ENCODE measurements around the gene PATZ1. TPM values are rescaled to one million over a fixed set of nuclear protein-coding genes. Genes with fewer than 3 reads are reported as not detected.

PATZ1 gene
- total and polyA plus RNA-seq, 2 of the 8 experiments (the other 6 are each of a cell fraction or from before 2014, with no cell fraction given) = 62.1 to 70.9 TPM

DNA sequence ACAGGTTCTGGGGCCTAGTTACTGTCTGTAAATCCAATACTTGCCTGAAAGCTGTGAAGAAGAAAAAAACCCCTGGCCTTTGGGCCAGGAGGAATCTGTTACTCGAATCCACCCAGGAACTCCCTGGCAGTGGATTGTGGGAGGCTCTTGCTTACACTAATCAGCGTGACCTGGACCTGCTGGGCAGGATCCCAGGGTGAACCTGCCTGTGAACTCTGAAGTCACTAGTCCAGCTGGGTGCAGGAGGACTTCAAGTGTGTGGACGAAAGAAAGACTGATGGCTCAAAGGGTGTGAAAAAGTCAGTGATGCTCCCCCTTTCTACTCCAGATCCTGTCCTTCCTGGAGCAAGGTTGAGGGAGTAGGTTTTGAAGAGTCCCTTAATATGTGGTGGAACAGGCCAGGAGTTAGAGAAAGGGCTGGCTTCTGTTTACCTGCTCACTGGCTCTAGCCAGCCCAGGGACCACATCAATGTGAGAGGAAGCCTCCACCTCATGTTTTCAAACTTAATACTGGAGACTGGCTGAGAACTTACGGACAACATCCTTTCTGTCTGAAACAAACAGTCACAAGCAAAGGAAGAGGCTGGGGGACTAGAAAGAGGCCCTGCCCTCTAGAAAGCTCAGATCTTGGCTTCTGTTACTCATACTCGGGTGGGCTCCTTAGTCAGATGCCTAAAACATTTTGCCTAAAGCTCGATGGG lies 67.4 kb downstream of the PATZ1 start:
- Histone ChIP-seq H2BK120ac (replicated peaks; ENCODE audit: low read depth, low read length) (no peak overlapping the region), H4K91ac (replicated peaks; ENCODE audit: insufficient read length, low read length) (no peak overlapping the region), H3K36me3 (ENCODE audit: control insufficient read depth in 2 of 4, insufficient read depth in 4 of 4, low read length in 3 of 4) (peaks cover 11 to 35% (median 21%) of the 10 kb centered on the region in 4 experiments), H3K27me3 (replicated peaks in 1 of 4; ENCODE audit: control insufficient read depth in 3 of 4, extremely low read depth in 1 of 4, insufficient read depth in 3 of 4, low read length in 3 of 4) (no peaks in the 10 kb centered on the region), H3K23ac (ENCODE audit: insufficient read length) (no peak overlapping the region), H3K9ac (replicated peaks in 1 of 4; ENCODE audit: extremely low read depth in 1 of 4, low read depth in 3 of 4, low read length in 3 of 4) (no peak overlapping the region), H3K27ac (ENCODE audit: low read depth, low read length) (no peak overlapping the region), H3K9me3 (ENCODE audit: insufficient read depth in 2 of 2, low read depth in 1 of 2, low read length in 1 of 2) (no peaks in the 10 kb centered on the region), H4K20me1 (replicated peaks in 1 of 2; ENCODE audit: control insufficient read depth in 1 of 2, insufficient read depth in 2 of 2, low read length in 2 of 2) (peaks cover 2% of the 10 kb centered on the region in 2 experiments), H2BK20ac (ENCODE audit: low read length) (no peak overlapping the region), H2AK5ac (ENCODE audit: low read depth, low read length) (no peak overlapping the region), H3K79me2 (ENCODE audit: control insufficient read depth in 1 of 2, insufficient read depth in 2 of 2, low read length in 2 of 2) (no peaks in the 10 kb centered on the region), H3K79me1 (ENCODE audit: low read depth, low read length) (no peaks in the 10 kb centered on the region), H3K23me2 (ENCODE audit: low read depth, low read length) (no peaks in the 10 kb centered on the region), H2BK5ac (ENCODE audit: low read depth, low read length) (no peak overlapping the region), H3K14ac (ENCODE audit: insufficient read length) (no peak overlapping the region), H2BK12ac (ENCODE audit: low read depth, low read length) (no peak overlapping the region), H3K4me1 (replicated peaks in 1 of 4; ENCODE audit: control insufficient read depth in 3 of 4, insufficient read depth in 4 of 4, low read length in 3 of 4) (no peaks in the 10 kb centered on the region), H2BK15ac (ENCODE audit: low read length) (no peak overlapping the region), H4K8ac (ENCODE audit: extremely low read depth, insufficient read depth, low read length) (no peak overlapping the region), H2AFZ (ENCODE audit: low read length) (no peak overlapping the region), H3K4me2 (ENCODE audit: insufficient read depth in 1 of 2, low read depth in 2 of 2, low read length in 2 of 2) (no peak overlapping the region), H3K4ac (replicated peaks; ENCODE audit: insufficient read length, low read depth, low read length) (no peak overlapping the region), H3K18ac (ENCODE audit: extremely low read depth, low read length) (no peak overlapping the region), H3K56ac (replicated peaks; ENCODE audit: insufficient read length, low read depth, low read length) (no peak overlapping the region), H3K4me3 (ENCODE audit: extremely low read depth in 1 of 4, insufficient read depth in 2 of 4, low read depth in 3 of 4, low read length in 4 of 4) (no peak overlapping the region), H4K5ac (ENCODE audit: insufficient read length, low read depth, low read length) (no peak overlapping the region)
- no peak for FAIRE-seq
- 97% methylated on average over 6 of the region's 6 CpGs; no CpG with 5 or more reads in 1 of the 2 experiments for WGBS, 2 experiments (ENCODE audit: extremely low coverage in 1 of 2, insufficient coverage in 1 of 2, insufficient read length in 1 of 2, insufficient replicate concordance in 2 of 2, low coverage in 1 of 2, low lambda C conversion rate in 2 of 2, missing lambda C conversion rate in 1 of 2)
- CTCF ChIA-PET (ENCODE audit: partially characterized antibody) = interaction anchor here (1.0 to 1.5 kb wide), 4 partner anchors 11 to 199 kb away, joined by 3 to 5 read pairs (median 3); no protein-coding TSS in a partner anchor
- POLR2A ChIA-PET (ENCODE audit: partially characterized antibody) = interaction anchor here (0.5 to 1.4 kb wide), 6 partner anchors 9 to 118 kb away, joined by 3 to 5 read pairs (median 4); no protein-coding TSS in a partner anchor
- DNase-seq (ENCODE audit: low read depth in 1 of 2, low spot score in 2 of 2) = no peak
- no peak for TF ChIP-seq JUND (IDR thresholded peaks at IDR 0.05; ENCODE audit: low read length)
- TF ChIP-seq HDAC2 (IDR thresholded peaks at IDR 0.05; ENCODE audit: borderline replicate concordance in 1 of 2, low read depth in 2 of 2, low read length in 2 of 2) = no peak
- TF ChIP-seq, protein P1, sequence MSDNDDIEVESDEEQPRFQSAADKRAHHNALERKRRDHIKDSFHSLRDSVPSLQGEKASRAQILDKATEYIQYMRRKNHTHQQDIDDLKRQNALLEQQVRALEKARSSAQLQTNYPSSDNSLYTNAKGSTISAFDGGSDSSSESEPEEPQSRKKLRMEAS (IDR thresholded peaks at IDR 0.05) = no peak
- TF ChIP-seq CEBPB (IDR thresholded peaks at IDR 0.05; ENCODE audit: low read depth, low read length) = no peak
- no peak for TF ChIP-seq CBX8 (IDR thresholded peaks at IDR 0.05; ENCODE audit: borderline replicate concordance, low read depth, low read length)
- no peak for TF ChIP-seq E2F6 (IDR thresholded peaks at IDR 0.05)
- no peak for TF ChIP-seq GTF2F1 (IDR thresholded peaks at IDR 0.05; ENCODE audit: borderline replicate concordance, low read depth, low read length)
- TF ChIP-seq ZNF274 (IDR thresholded peaks at IDR 0.05; ENCODE audit: borderline replicate concordance, extremely low read depth, low read length) = no peak
- TF ChIP-seq CHD2 (IDR thresholded peaks at IDR 0.05; ENCODE audit: low read length) = no peak
- no peak for TF ChIP-seq RBBP5 (IDR thresholded peaks at IDR 0.05; ENCODE audit: borderline replicate concordance, low read depth, low read length)
